SK-N-MC (cell line): ENCODE data around the gene CCNL1.

Experiments used
- EZH2 ChIP-seq: fragments of 200-600 bp; sonication (generic); IDR thresholded peaks from one replicate; pipeline ENCODE4 v1.6.1; 2017; ENCODE audit warnings: antibody characterized with exemption
- FOXP2 ChIP-seq: optimal IDR thresholded peaks from 2 replicates; pipeline ENCODE3; 2011; ENCODE audit warnings: mild to moderate bottlenecking, moderate library complexity; ENCODE audit not compliant: insufficient read depth; ENCODE audit errors: extremely low read length, control extremely low read depth
- POLR2AphosphoS5 ChIP-seq: IDR thresholded peaks from 2 replicates; pipeline ENCODE4 v1.6.1; 2012; ENCODE audit warnings: mild to moderate bottlenecking, low read depth, low read length, borderline replicate concordance

DNA sequence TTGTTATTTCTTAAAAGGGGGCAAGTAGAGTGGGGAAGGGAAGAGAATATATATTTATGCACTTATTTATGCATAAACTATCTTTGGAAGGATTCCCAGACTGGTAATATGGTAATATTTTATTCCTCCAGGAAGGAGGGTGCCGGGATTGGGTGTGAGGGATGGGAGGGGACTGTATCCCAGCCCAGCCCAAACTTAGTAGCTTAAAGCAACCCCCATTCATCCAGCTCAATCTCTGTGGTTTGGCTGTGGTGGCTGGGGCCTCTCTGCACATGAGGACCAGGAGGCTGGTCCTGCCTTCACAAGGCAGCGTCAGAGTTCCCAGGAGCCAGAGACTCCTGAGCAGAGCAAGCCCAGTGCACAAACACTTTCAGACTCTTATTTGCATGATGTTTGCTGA is 48.4 kb downstream of the CCNL1 start:
- no peak for TF ChIP-seq EZH2
- peak; percentile 43; the same call in 1 of the 2 replicates for TF ChIP-seq POLR2AphosphoS5
- peak; percentile 95 for TF ChIP-seq FOXP2
